ENCODE measurements around the gene AIFM3.

- TF ChIP-seq CTCF (IDR thresholded peaks at IDR 0.05 in 2 of 3, conservative IDR thresholded peaks at IDR 0.05 in 1 of 3; ENCODE audit: borderline replicate concordance in 1 of 3, insufficient read depth in 1 of 3, low read depth in 2 of 3, low read length in 2 of 3) (no peak), EZH2 (IDR thresholded peaks at IDR 0.05) (no peak), POLR2A (IDR thresholded peaks at IDR 0.05; ENCODE audit: borderline replicate concordance, extremely low read depth, insufficient read depth, insufficient read length) (no peak), ATF3 (IDR thresholded peaks at IDR 0.05) (no peak), SIN3A (IDR thresholded peaks at IDR 0.05; ENCODE audit: low read depth) (no peak), POLR2AphosphoS5 (IDR thresholded peaks at IDR 0.05; ENCODE audit: low read depth, low read length) (no peak), ELF1 (IDR thresholded peaks at IDR 0.05; ENCODE audit: borderline replicate concordance, low read depth) (no peak), SP1 (IDR thresholded peaks at IDR 0.05; ENCODE audit: low read depth) (no peak), ZNF274 (IDR thresholded peaks at IDR 0.05; ENCODE audit: low read depth, low read length) (no peak), EZH2phosphoT487 (IDR thresholded peaks at IDR 0.05; ENCODE audit: borderline replicate concordance) (no peak), RAD21 (IDR thresholded peaks at IDR 0.05; ENCODE audit: low read depth) (no peak), CEBPB (IDR thresholded peaks at IDR 0.05; ENCODE audit: low read depth) (no peak), JUND (IDR thresholded peaks at IDR 0.05) (no peak)
Measured at GRCh38 chr22:21029486-21030025, 62.5 kb downstream of the AIFM3 start.
